ENCODE results near the gene BARX1. TPM values are rescaled to one million over a fixed set of nuclear protein-coding genes. Genes with fewer than 3 reads are reported as not detected.

The BARX1 gene
- total and polyA plus RNA-seq, 9 of the 15 experiments (the other 6 are each of a cell fraction or from before 2014, with no cell fraction given): 0.11 to 0.14 TPM; not detected in 7

- TF ChIP-seq ETS2 (tag; IDR thresholded peaks at IDR 0.05; ENCODE audit: borderline replicate concordance, poor library complexity, severe bottlenecking): no peak
- TF ChIP-seq CREB3L1 (IDR thresholded peaks at IDR 0.05; ENCODE audit: borderline replicate concordance, low read depth): no peak
- TF ChIP-seq PHTF2 (CRISPR knock-in tag; IDR thresholded peaks at IDR 0.05): no peak
- TF ChIP-seq, protein P1, sequence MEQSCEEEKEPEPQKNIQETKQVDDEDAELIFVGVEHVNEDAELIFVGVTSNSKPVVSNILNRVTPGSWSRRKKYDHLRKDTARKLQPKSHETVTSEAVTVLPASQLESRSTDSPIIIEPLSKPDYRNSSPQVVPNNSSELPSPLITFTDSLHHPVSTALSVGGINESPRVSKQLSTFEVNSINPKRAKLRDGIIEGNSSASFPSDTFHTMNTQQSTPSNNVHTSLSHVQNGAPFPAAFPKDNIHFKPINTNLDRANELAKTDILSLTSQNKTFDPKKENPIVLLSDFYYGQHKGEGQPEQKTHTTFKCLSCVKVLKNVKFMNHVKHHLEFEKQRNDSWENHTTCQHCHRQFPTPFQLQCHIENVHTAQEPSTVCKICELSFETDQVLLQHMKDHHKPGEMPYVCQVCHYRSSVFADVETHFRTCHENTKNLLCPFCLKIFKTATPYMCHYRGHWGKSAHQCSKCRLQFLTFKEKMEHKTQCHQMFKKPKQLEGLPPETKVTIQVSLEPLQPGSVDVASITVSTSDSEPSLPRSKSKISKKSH (CRISPR knock-in tag; IDR thresholded peaks at IDR 0.05): no peak
- no peak for TF ChIP-seq HLTF (IDR thresholded peaks at IDR 0.05)
- no peak for TF ChIP-seq ZNF668 (CRISPR knock-in tag; IDR thresholded peaks at IDR 0.05)
- TF ChIP-seq ZNF174 (CRISPR knock-in tag; IDR thresholded peaks at IDR 0.05): no peak
- TF ChIP-seq PTTG1 (tag; IDR thresholded peaks at IDR 0.05; ENCODE audit: low read depth): no peak
- no peak for TF ChIP-seq SRF (CRISPR knock-in tag; IDR thresholded peaks at IDR 0.05)
- TF ChIP-seq POLR2AphosphoS5 (IDR thresholded peaks at IDR 0.05; ENCODE audit: control insufficient read depth, insufficient read depth, low read depth, low read length): no peak
Observed at GRCh38 chr9:93974151-93974550, 19.0 kb upstream of the BARX1 start (continued).
